HepG2 (cell line): ENCODE results near the gene PAQR6. TPM values are rescaled to one million over a fixed set of nuclear protein-coding genes. Genes with fewer than 3 reads are reported as not detected.
A peak's percentile ranks its signal among the peaks of the same experiment; 100 is the strongest.

Experiments
- ATAC-seq: fragments of 200-7000 bp; cut with Tn5 transposase; 3 replicates; pipeline ENCODE4 v1.9.1; 2020; ENCODE audit warnings: mild to moderate bottlenecking, moderate library complexity
- BruUV-seq: library from RNA; stranded (reverse); fragments of 400-500 nt; replicated peaks from 2 replicates; lab custom pipeline; 2021; lab: Mats Ljungman, UMichigan
- CTCF ChIA-PET: fragments of 300-600 bp; formaldehyde crosslinking; extraction: SDS; loops from one replicate; lab custom pipeline; 2021; ENCODE audit warnings: low total read pairs, inconsistent platforms, low intra/inter-chr PET ratio; lab: Yijun Ruan, JAX
- POLR2A ChIA-PET: fragments of 350-600 bp; sonication (Branson Sonifier 250); formaldehyde crosslinking; loops from one replicate; lab custom pipeline; 2020; ENCODE audit warnings: antibody characterized with exemption, inconsistent platforms; lab: Yijun Ruan, JAX
- DNase-seq: peaks from one replicate; pipeline ENCODE4 v3.0.0-alpha.2; 2015; ENCODE audit warnings: low spot score
- FAIRE-seq: peaks from 3 replicates; lab custom pipeline; 2011; peaks lifted over from hg19 to GRCh38; lab: Jason Lieb, UNC
- H2AFZ ChIP-seq: one replicate; pipeline ENCODE4 v1.6.1; 2011; ENCODE audit warnings: low read length, inconsistent platforms
- H3K27ac ChIP-seq: fragments of 300-600 bp; 3 replicates; pipeline ENCODE4 v1.8.0; 2011; ENCODE audit warnings: mixed run types, mild to moderate bottlenecking, mixed read lengths, low read length, inconsistent platforms; ENCODE audit not compliant: insufficient read depth; ENCODE audit errors: extremely low read length
- H3K27me3 ChIP-seq, 2 experiments: fragments of 200-600 bp in 1 of 2; 2 replicates in 1 of 2; 3 replicates in 1 of 2; pipeline versions ENCODE4 v1.6.0 to v1.8.0; 2011; ENCODE audit warnings: low read length in 2 of 2, mild to moderate bottlenecking in 2 of 2, moderate library complexity in 2 of 2, inconsistent platforms in 1 of 2; ENCODE audit not compliant: insufficient read depth in 2 of 2, control insufficient read depth in 1 of 2
- H3K36me3 ChIP-seq, 2 experiments: fragments of 200-600 bp in 1 of 2; replicated peaks in 1 of 2; 2 replicates in 1 of 2; 3 replicates in 1 of 2; pipeline versions ENCODE4 v1.5.1 to v1.8.0; 2011; ENCODE audit warnings: low read length in 2 of 2, inconsistent platforms in 1 of 2; ENCODE audit not compliant: insufficient read depth in 2 of 2, control insufficient read depth in 1 of 2
- H3K4me1 ChIP-seq: 2 replicates; pipeline ENCODE4 v1.5.1; 2012; ENCODE audit warnings: low read length, inconsistent platforms; ENCODE audit not compliant: insufficient read depth
- H3K4me2 ChIP-seq: 2 replicates; pipeline ENCODE4 v1.6.0; 2011; ENCODE audit warnings: low read depth, low read length, inconsistent platforms
- H3K4me3 ChIP-seq, 3 experiments: fragments of 200-600 bp in 1 of 3; sonication (generic), shearing (Covaris generic) in 1 of 3; replicated peaks in 1 of 3; 2 replicates each; pipeline ENCODE4 v1.5.1; 2011 to 2016; ENCODE audit warnings: low read length in 3 of 3, inconsistent platforms in 2 of 3, low read depth in 2 of 3, mild to moderate bottlenecking in 2 of 3, control low read depth in 1 of 3, mixed read lengths in 1 of 3; ENCODE audit not compliant: insufficient read depth in 1 of 3
- H3K79me2 ChIP-seq: one replicate; pipeline ENCODE4 v1.6.1; 2011; ENCODE audit warnings: low read length, inconsistent platforms; ENCODE audit not compliant: insufficient read depth
- H3K9ac ChIP-seq: 2 replicates; pipeline ENCODE4 v1.6.0; 2011; ENCODE audit warnings: mild to moderate bottlenecking, low read depth, low read length, inconsistent platforms; ENCODE audit not compliant: insufficient read depth
- H3K9me3 ChIP-seq: 2 replicates; pipeline ENCODE4 v1.5.1; 2012; ENCODE audit warnings: mild to moderate bottlenecking, low read length
- H4K20me1 ChIP-seq: 2 replicates; pipeline ENCODE4 v1.6.0; 2011; ENCODE audit warnings: inconsistent platforms, mild to moderate bottlenecking, low read length, moderate library complexity; ENCODE audit not compliant: insufficient read depth
- ARID4A ChIP-seq: sonication (generic); formaldehyde crosslinking; IDR thresholded peaks from 2 replicates; pipeline ENCODE4 v1.5.0; 2020; ENCODE audit warnings: mild to moderate bottlenecking, missing genetic modification reagents, borderline replicate concordance
- PBX2 ChIP-seq: IDR thresholded peaks from 2 replicates; pipeline ENCODE4 v1.6.1; 2016; ENCODE audit warnings: control low read depth
- ZNF121 ChIP-seq: sonication (generic); formaldehyde crosslinking; IDR thresholded peaks from 2 replicates; pipeline ENCODE4 v1.5.0; 2020; ENCODE audit warnings: mild to moderate bottlenecking, missing genetic modification reagents
- WGBS: methylation state at CpG from one replicate; pipeline ENCODE4 v1.1.6; 2017; ENCODE audit warnings: low lambda C conversion rate; 5-methylcytosine and 5-hydroxymethylcytosine counted together
- in situ Hi-C: cut with HindIII; loops from 2 replicates; pipeline ENCODE4 v1.10.0; 2017; ENCODE audit warnings: low pct_unique_long_range_greater_than_20kb; ENCODE audit not compliant: extremely low pct_ligation_motif_present
- intact Hi-C: fragments of 100-400 bp; cut with micrococcal nuclease; formaldehyde crosslinking; loops from one replicate; pipeline ENCODE4 v1.10.0; 2022; ENCODE audit not compliant: unreplicated experiment
- polyA plus RNA-seq, 8 experiments: library from polyadenylated mRNA; depleted of rRNA in 3 of 8; stranded (reverse) in 7 of 8; unstranded in 1 of 8; fragments of >200 nt; fragmentation: Illumina TruSeq in 4 of 8; extraction: Trizol in 4 of 8; gene quantifications; 2 replicates each; pipeline versions ENCODE4 v1.2.1 to v1.2.3, GENCODE V29; 2011 to 2016; ENCODE audit warnings: low read depth in 4 of 8, missing spikeins in 1 of 8, mixed read lengths in 1 of 8; ENCODE audit not compliant: insufficient read depth in 1 of 8
- total RNA-seq, 5 experiments: library from RNA; depleted of rRNA; stranded (reverse); fragments of >200 nt; fragmentation: Illumina TruSeq; extraction: Trizol; gene quantifications; 2 replicates each; pipeline ENCODE4 v1.2.3, GENCODE V29; 2016; ENCODE audit warnings: low read depth in 1 of 5

PAQR6 gene
- total and polyA plus RNA-seq, 2 of the 13 experiments (the other 11 are each of a cell fraction or from before 2014, with no cell fraction given): 0.82 to 1.4 TPM

GRCh38 chr1:156220226-156220625 is 27.6 kb downstream of the PAQR6 start:
- 96% methylated on average over 9 of the region's 9 CpGs for WGBS
- ChIA-PET CTCF (no interaction called here), POLR2A (interaction anchor here (1.3 kb wide), 1 partner anchor 27 kb away, joined by 4 read pairs; the partner anchor contains the start of gene SLC25A44)
- Histone ChIP-seq H3K4me2 (no peak overlapping the region), H3K4me1 (peaks cover 26% of the 10 kb centered on the region), H3K79me2 (peaks cover 12% of the 10 kb centered on the region), H3K9ac (no peak overlapping the region), H3K27ac (no peak overlapping the region), H3K27me3 (no peaks in the 10 kb centered on the region), H3K36me3 (peaks cover 16 to 33% of the 10 kb centered on the region in 2 experiments; a peak in 4 of 5 replicates), H3K4me3 (no peak overlapping the region), H2AFZ (no peak overlapping the region), H4K20me1 (no peaks in the 10 kb centered on the region), H3K9me3 (no peaks in the 10 kb centered on the region)
- ATAC-seq (no peak), DNase-seq (no peak), FAIRE-seq (no peak)
- in situ Hi-C loops (no loop called here), intact Hi-C loops (no loop called here)
- BruUV-seq: no TSS peak
- TF ChIP-seq PBX2 (CRISPR knock-in tag) (no peak), ARID4A (CRISPR knock-in tag) (no peak), ZNF121 (CRISPR knock-in tag) (peak; percentile 68; the same call in 1 of the 2 replicates)
